Posterior cingulate gyrus (tissue), 11 donors: Measurements from ENCODE around the gene SPINT3.

ENCODE experiments used
- DNase-seq, 10 donors: peaks; one replicate each; pipeline versions ENCODE4 v3.0.0 to v3.0.0-alpha.2; 2020 to 2021; ENCODE audit warnings: mixed read lengths in 3 of 10
- intact Hi-C: fragments of 100-400 bp; cut with DNase I; formaldehyde crosslinking; loops from one replicate; pipeline ENCODE4 v1.15.1; 2023

Gene SPINT3

GRCh38 chr20:45515147-45515913 lies at the start of gene SPINT3:
Gene SPINT3, minus strand, starts transcription at chr20:45515622. Its CDS starts 14 bp downstream, at chr20:45515608.
- no peak for DNase-seq
- intact Hi-C loops = no loop called here

- intact Hi-C loops = no loop called here
- DNase-seq = no peak
Measured at GRCh38 chr20:45564760-45565276, 49.4 kb upstream of the SPINT3 start.

- DNase-seq = no peak
- intact Hi-C loops = no loop called here
Measured at GRCh38 chr20:45555198-45555597, 39.8 kb upstream of the SPINT3 start.

GRCh38 chr20:45552456-45552855 lies 37.0 kb upstream of the SPINT3 start:
- DNase-seq = no peak
- intact Hi-C loops = no loop called here

GRCh38 chr20:45550765-45551164 lies 35.3 kb upstream of the SPINT3 start:
- intact Hi-C loops = no loop called here
- DNase-seq = no peak

GRCh38 chr20:45548410-45548809 lies 33.0 kb upstream of the SPINT3 start:
- intact Hi-C loops = no loop called here
- no peak for DNase-seq

- intact Hi-C loops = no loop called here
- no peak for DNase-seq
Measured at GRCh38 chr20:45547206-45547770, 31.9 kb upstream of the SPINT3 start, which contains the start of gene EPPIN. Gene EPPIN, minus strand, starts transcription at chr20:45547401. Its CDS starts 44 bp downstream, at chr20:45547357.

- no peak for DNase-seq
- intact Hi-C loops = loop anchor here (1.0 kb wide), 1 partner anchor 225 kb away; no protein-coding TSS in a partner anchor
Measured at GRCh38 chr20:45545754-45546453, 30.5 kb upstream of the SPINT3 start.

GRCh38 chr20:45545351-45545750 lies 29.9 kb upstream of the SPINT3 start:
- DNase-seq = no peak
- intact Hi-C loops = no loop called here

- DNase-seq = no peak
- intact Hi-C loops = no loop called here
Measured at GRCh38 chr20:45539382-45539781, 24.0 kb upstream of the SPINT3 start, which contains the start of gene WFDC6. Gene WFDC6, minus strand, starts transcription at chr20:45539482. Its CDS starts 75 bp downstream, at chr20:45539407.

GRCh38 chr20:45538209-45538799 lies 22.9 kb upstream of the SPINT3 start:
- DNase-seq = no peak
- intact Hi-C loops = no loop called here

GRCh38 chr20:45527294-45527693 lies 11.9 kb upstream of the SPINT3 start:
- DNase-seq = no peak
- intact Hi-C loops = no loop called here

- intact Hi-C loops = no loop called here
- no peak for DNase-seq
Measured at GRCh38 chr20:45523821-45524220, 8.4 kb upstream of the SPINT3 start.

- intact Hi-C loops = no loop called here
- no peak for DNase-seq
Measured at GRCh38 chr20:45518282-45518681, 2.9 kb upstream of the SPINT3 start.

GRCh38 chr20:45510242-45510862 lies 5.1 kb downstream of the SPINT3 start:
- intact Hi-C loops = no loop called here
- DNase-seq = no peak

GRCh38 chr20:45509091-45509490 lies 6.3 kb downstream of the SPINT3 start:
- no peak for DNase-seq
- intact Hi-C loops = no loop called here

- intact Hi-C loops = no loop called here
- DNase-seq = no peak
Measured at GRCh38 chr20:45508068-45508886, 7.1 kb downstream of the SPINT3 start.

GRCh38 chr20:45507011-45507820 lies 8.2 kb downstream of the SPINT3 start:
- intact Hi-C loops = no loop called here
- no peak for DNase-seq

GRCh38 chr20:45506398-45506797 lies 9.0 kb downstream of the SPINT3 start:
- no peak for DNase-seq
- intact Hi-C loops = no loop called here
